DMS 273 (cell line): Measurements from ENCODE around the gene FAM53C.

Experiments used
- DNase-seq: peaks from one replicate; lab custom pipeline; 2025; ENCODE audit not compliant: unreplicated experiment; lab: John Stamatoyannopoulos, UW

FAM53C gene

GRCh38 chr5:138350563-138350890 is 12.5 kb downstream of the FAM53C start:
- DNase-seq: no peak

- no peak for DNase-seq
Observed at GRCh38 chr5:138351056-138351455, 13.0 kb downstream of the FAM53C start.

DNA sequence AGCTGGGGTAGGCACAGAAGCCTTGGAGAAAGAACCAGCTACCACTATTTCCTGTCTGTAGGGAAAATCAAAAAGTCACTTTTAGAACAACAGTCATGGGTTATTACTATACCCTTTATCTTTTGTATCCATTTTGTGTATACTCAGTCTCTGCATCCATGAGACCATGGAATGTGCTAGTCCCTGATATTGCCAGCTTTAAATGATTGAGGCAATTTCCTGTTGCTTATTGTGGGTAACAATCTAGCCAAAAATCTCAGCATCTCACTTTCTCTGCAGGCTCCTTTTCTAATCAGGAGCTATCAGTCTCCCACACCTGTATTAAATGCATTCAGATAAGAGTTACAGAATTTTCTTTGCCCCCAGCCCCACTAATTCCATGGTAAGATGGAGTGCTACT is 13.5 kb downstream of the FAM53C start:
- no peak for DNase-seq

DNA sequence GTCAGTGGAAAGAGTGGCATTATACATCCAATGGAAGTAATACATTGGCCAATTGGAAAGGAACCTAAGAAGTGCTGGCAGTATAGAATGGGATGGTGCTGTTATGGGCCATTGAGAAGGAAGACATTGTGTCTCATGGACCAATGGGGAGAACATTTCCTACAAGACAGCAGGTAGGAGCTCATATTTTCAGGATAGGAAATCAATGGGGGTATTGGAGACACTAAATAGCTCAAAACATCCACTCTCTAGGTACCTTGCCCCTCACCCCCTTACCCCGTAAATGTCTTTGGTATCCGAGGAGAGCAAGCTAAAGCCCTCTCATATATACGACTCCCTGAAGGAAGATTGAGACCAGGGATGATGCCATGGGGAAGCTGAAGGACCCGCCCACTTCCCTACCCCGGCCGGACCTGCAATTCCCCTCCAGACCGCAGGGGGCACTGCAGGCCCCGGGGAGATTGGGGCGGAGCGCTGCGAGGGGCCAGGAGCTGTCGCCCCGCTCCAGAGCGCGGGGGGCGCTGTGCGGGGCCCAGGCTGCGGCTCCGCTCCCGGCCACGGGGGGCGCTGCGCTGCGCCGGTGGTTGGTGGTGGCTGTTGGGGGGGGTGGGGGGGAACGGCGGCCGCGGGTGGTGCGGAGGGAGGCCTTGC is 14.1 kb downstream of the FAM53C start, which contains the start of gene KDM3B:
Gene KDM3B (plus strand): TSS at position 615 of the 651 bp plus-strand sequence. CDS start 111 bp downstream, outside the sequence.
- DNase-seq: peak; percentile 96

- DNase-seq: peak; percentile 83
Observed at GRCh38 chr5:138352722-138353559, 14.9 kb downstream of the FAM53C start.

- DNase-seq: no peak
Observed at GRCh38 chr5:138353560-138354080, 15.6 kb downstream of the FAM53C start.

- no peak for DNase-seq
Observed at GRCh38 chr5:138354387-138354786, 16.3 kb downstream of the FAM53C start.

GRCh38 chr5:138354926-138355378 is 16.9 kb downstream of the FAM53C start:
- DNase-seq: peak; percentile 76

DNA sequence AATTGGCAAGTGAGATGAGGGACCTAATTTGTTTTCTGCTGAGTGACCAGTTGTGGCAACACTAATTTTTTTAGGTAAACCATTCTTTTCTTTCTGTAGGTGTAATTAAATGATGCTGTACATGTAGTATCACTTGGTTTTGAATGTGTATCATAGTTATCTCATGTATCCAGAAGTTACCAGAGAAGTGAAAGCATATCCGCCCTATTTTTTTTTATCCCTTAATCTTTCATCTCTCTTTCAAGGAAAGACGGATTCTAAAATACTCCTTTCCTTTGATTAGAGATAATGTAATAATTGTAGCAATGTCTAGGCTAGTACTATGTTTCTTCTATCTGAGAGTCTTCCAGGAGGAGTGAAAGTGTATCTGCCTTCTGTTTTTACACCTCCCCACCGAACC is 21.6 kb downstream of the FAM53C start:
- DNase-seq: no peak

DNA sequence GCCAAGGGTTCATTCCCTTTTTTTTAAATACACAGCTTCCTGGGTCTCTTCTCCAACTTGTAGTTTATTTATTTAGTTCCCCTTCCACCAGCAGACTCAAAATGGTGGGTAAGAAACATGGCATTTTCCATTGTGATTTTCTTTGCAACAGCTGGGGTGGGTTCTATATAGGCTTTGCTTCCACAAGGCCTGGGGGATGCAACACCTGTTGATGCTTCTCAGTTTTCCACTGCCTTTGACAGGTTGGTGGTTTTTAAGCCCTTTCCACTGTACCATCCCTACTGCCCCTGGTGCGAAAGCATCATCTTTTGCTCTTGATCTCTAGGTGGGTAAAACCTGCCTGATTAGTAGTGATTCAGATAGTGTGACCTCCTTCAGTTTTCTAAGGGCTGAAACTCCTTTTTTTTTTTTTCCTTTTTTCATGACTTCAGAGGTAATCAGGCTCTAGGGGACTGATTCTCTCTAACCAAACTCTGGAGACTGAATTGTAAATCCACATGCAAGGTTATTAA is 22.9 kb downstream of the FAM53C start:
- DNase-seq: peak; percentile 54

DNA sequence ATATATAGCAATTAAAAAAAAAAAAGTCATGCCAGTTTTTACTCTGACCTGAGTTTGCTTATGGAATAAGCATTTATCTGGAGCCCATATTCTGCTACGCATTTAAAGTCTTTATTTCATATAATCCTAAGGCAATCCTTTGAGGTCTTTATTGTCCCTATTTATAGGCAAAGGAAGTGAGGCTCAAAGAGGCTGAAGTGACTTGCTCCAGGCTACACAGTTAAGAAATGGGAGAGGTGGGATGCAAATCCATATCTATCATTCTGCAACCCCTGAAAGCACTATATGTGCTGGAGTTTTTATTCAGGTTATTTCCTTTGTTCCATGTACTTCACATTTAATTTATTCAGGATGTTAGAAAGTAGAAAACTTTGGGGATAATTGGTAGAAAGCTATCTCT is 26.5 kb downstream of the FAM53C start:
- no peak for DNase-seq

DNA sequence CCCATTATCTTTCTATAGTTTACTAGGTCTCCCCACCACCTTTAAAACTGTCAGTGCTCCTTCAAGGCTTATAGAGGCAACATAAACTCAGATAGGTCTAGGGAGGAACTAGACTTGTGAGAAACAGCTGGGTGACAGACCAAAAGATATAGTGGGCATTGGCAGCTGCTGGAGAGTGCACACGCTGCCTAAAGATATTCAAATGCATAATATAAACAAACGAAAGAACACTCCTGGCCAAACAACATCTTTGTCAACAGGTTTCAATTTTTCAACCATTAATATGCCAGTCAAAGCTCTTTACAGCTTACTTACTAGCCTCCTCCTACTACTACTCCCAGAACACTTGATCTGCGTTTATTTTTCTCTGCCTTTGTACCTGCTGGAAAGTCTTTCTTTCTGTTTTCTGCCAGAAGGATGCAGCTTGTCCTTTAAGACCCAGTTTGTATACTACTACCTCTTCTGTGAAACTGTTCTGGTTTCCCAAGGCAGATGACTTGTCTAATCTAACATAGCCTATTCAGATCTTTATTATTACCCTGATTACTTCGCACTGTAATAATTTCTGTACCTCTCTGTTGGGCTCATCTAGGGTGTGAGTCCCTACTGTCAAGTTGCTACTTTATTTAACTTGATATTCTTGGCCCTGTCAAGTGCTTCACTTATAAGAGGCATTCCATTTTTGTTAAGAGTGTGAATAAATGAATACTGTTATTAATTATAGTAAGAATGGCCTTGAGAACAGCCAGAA is 28.7 kb downstream of the FAM53C start:
- no peak for DNase-seq

- DNase-seq: no peak
Observed at GRCh38 chr5:138369261-138369660, 31.2 kb downstream of the FAM53C start.

GRCh38 chr5:138369706-138370105 is 31.6 kb downstream of the FAM53C start:
- no peak for DNase-seq

DNA sequence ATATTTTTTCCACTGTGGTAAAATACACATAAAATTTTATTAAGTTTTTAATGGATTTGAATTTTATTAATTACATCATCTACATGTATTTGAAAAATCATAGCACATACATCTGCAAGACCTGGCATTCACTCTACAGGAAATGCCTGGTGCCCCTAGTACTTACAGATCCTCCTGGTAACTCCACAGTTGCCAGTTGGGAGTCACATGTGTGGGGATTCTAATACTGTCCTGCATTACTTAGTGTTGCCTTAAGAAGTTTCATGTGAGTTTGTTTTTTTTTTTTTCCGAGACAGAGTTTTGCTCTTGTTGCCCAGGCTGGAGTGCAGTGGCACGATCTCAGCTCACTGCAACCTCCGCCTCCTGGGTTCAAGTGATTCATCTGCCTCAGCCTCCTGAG is 32.5 kb downstream of the FAM53C start:
- DNase-seq: peak; percentile 14

DNA sequence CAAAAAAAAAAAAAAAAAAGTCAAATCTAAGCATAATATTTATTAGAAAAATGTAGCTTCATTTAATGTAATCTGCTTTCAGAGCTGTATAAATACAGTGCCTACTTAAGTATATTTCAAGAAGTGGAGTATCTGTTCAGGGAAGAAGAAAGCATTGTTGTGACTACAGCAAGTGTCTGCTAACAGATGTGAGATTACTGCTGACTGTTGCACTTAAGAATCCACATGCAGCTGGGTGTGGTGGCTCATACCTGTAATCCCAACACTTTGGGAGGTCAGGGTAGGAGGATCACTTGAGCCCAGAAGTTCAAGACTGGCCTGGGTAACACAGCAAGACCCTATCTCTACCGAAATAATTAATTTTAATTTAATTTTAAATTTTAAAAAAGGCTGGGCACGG is 33.4 kb downstream of the FAM53C start:
- DNase-seq: no peak

GRCh38 chr5:138372225-138372624 is 34.2 kb downstream of the FAM53C start:
- no peak for DNase-seq

- no peak for DNase-seq
Observed at GRCh38 chr5:138372653-138373052, 34.6 kb downstream of the FAM53C start.

GRCh38 chr5:138382347-138382746 is 44.3 kb downstream of the FAM53C start:
- DNase-seq: no peak

DNA sequence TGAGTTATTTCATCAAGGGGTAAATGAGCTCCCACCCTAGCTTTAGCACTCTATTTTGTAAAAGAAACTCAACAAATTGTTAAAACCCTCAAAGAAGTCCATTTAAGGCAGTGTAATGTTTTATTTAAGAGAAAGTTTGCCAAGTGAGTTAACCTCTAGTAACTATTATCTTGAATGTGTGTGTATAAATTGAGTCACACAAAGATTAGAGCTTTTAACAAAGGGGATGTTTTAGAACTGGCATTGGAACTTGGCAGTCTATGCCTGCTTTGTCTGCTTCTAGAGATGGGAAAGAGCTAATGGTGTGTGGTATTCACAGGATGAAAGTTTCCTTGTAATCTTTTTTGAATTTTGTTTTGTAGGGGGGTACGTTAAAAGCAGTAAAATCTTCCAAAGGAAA is 47.6 kb downstream of the FAM53C start:
- no peak for DNase-seq

- DNase-seq: no peak
Observed at GRCh38 chr5:138386290-138386689, 48.2 kb downstream of the FAM53C start.
